Measurements from ENCODE around the gene TMPRSS6. TPM values are rescaled to one million over a fixed set of nuclear protein-coding genes. Genes with fewer than 3 reads are reported as not detected.

Gene TMPRSS6
- total and polyA plus RNA-seq, 2 of the 13 experiments (the other 11 are each of a cell fraction or from before 2014, with no cell fraction given), result 4.2 to 4.8 TPM

GRCh38 chr22:37061611-37062375 lies 47.7 kb downstream of the TMPRSS6 start:
- POLR2A ChIA-PET, result no interaction called here
- FAIRE-seq, result no peak

GRCh38 chr22:37060801-37061610 lies 48.5 kb downstream of the TMPRSS6 start:
- 0 out of 2 replicates have a peak, but pooled peaks have one; percentile 15 for TF ChIP-seq ZBTB33 (CRISPR knock-in tag; IDR thresholded peaks at IDR 0.05)
- no peak for TF ChIP-seq TFE3 (CRISPR knock-in tag; IDR thresholded peaks at IDR 0.05)
- TF ChIP-seq ZNF12 (CRISPR knock-in tag; IDR thresholded peaks at IDR 0.05), result no peak
- H3K4me1 ChIP-seq (ENCODE audit: insufficient read depth, low read length), result peaks cover 33% of the 10 kb centered on the region
- no peaks in the 10 kb centered on the region; a peak in 1 of 5 replicates for H3K36me3 ChIP-seq (replicated peaks in 1 of 2; ENCODE audit: control insufficient read depth in 1 of 2, insufficient read depth in 2 of 2, low read length in 2 of 2)
- ChIA-PET CTCF (ENCODE audit: low intra/inter-chr PET ratio, low total read pairs) (no interaction called here), POLR2A (no interaction called here)
- no peak for FAIRE-seq
- intact Hi-C loops (cut with micrococcal nuclease; ENCODE audit: unreplicated experiment), result no loop called here
- H3K9ac ChIP-seq (ENCODE audit: insufficient read depth, low read depth, low read length), result no peak overlapping the region
- no peak overlapping the region for H3K4me2 ChIP-seq (ENCODE audit: low read depth, low read length)
- no peak for ATAC-seq
- no peaks in the 10 kb centered on the region for H4K20me1 ChIP-seq (ENCODE audit: insufficient read depth, low read length)
- no peaks in the 10 kb centered on the region for H3K79me2 ChIP-seq (ENCODE audit: insufficient read depth, low read length)
- H3K27me3 ChIP-seq (ENCODE audit: control insufficient read depth in 1 of 2, insufficient read depth in 2 of 2, low read length in 2 of 2), result no peaks in the 10 kb centered on the region
- DNase-seq (ENCODE audit: low spot score), result no peak
- H3K4me3 ChIP-seq (replicated peaks in 1 of 3; ENCODE audit: insufficient read depth in 1 of 3, low read depth in 2 of 3, low read length in 3 of 3), result no peak overlapping the region
- H3K9me3 ChIP-seq (ENCODE audit: low read length), result no peaks in the 10 kb centered on the region
- H3K27ac ChIP-seq (ENCODE audit: extremely low read length, insufficient read depth, low read length), result no peak overlapping the region
- BruUV-seq (replicated peaks), result no TSS peak
- 89% methylated on average over 28 of the region's 28 CpGs for WGBS (ENCODE audit: low lambda C conversion rate)
- no peak overlapping the region for H2AFZ ChIP-seq (ENCODE audit: low read length)
- in situ Hi-C loops (cut with HindIII; ENCODE audit: extremely low pct_ligation_motif_present, low pct_unique_long_range_greater_than_20kb), result no loop called here

More at GRCh38 chr22:37061611-37062375, 47.7 kb downstream of the TMPRSS6 start:
- intact Hi-C loops (cut with micrococcal nuclease; ENCODE audit: unreplicated experiment), result no loop called here
- H3K27ac ChIP-seq (ENCODE audit: extremely low read length, insufficient read depth, low read length), result no peak overlapping the region
- TF ChIP-seq ZNF768 (CRISPR knock-in tag; IDR thresholded peaks at IDR 0.05), result peak; percentile 96
- TF ChIP-seq CREB3 (CRISPR knock-in tag; IDR thresholded peaks at IDR 0.05), result no peak
- 0 out of 2 replicates have a peak, but pooled peaks have one; percentile 14 for TF ChIP-seq ZMYM3 (CRISPR knock-in tag; IDR thresholded peaks at IDR 0.05)
- no peak for TF ChIP-seq MIER2 (CRISPR knock-in tag; IDR thresholded peaks at IDR 0.05)
- no peak for TF ChIP-seq YY1 (IDR thresholded peaks at IDR 0.05; ENCODE audit: insufficient read depth, insufficient replicate concordance, low read depth, low read length)
- no peak for TF ChIP-seq CENPX (CRISPR knock-in tag; IDR thresholded peaks at IDR 0.05)
- TF ChIP-seq ZSCAN25 (CRISPR knock-in tag; IDR thresholded peaks at IDR 0.05), result peak; percentile 82
- H3K27me3 ChIP-seq (ENCODE audit: control insufficient read depth in 1 of 2, insufficient read depth in 2 of 2, low read length in 2 of 2), result no peaks in the 10 kb centered on the region
- no peak overlapping the region for H3K4me3 ChIP-seq (replicated peaks in 1 of 3; ENCODE audit: insufficient read depth in 1 of 3, low read depth in 2 of 3, low read length in 3 of 3)
- CTCF ChIA-PET (ENCODE audit: low intra/inter-chr PET ratio, low total read pairs), result no interaction called here
- H4K20me1 ChIP-seq (ENCODE audit: insufficient read depth, low read length), result no peaks in the 10 kb centered on the region
- H3K9me3 ChIP-seq (ENCODE audit: low read length), result no peaks in the 10 kb centered on the region
- H3K9ac ChIP-seq (ENCODE audit: insufficient read depth, low read depth, low read length), result no peak overlapping the region
- no peak overlapping the region for H2AFZ ChIP-seq (ENCODE audit: low read length)
- H3K4me2 ChIP-seq (ENCODE audit: low read depth, low read length), result no peak overlapping the region
- DNase-seq (ENCODE audit: low spot score), result no peak
- WGBS (ENCODE audit: low lambda C conversion rate), result 67% methylated on average over 8 of the region's 10 CpGs
- no peaks in the 10 kb centered on the region for H3K79me2 ChIP-seq (ENCODE audit: insufficient read depth, low read length)
- in situ Hi-C loops (cut with HindIII; ENCODE audit: extremely low pct_ligation_motif_present, low pct_unique_long_range_greater_than_20kb), result no loop called here
- no peak for ATAC-seq
- H3K4me1 ChIP-seq (ENCODE audit: insufficient read depth, low read length), result peaks cover 33% of the 10 kb centered on the region
- no peaks in the 10 kb centered on the region for H3K36me3 ChIP-seq (replicated peaks in 1 of 2; ENCODE audit: control insufficient read depth in 1 of 2, insufficient read depth in 2 of 2, low read length in 2 of 2)
- BruUV-seq (replicated peaks), result no TSS peak
